Peyer's patch (tissue), 4 donors: ENCODE results near the gene CNTNAP2.

ENCODE experiments used
- POLR2A ChIP-seq, 2 donors: fragments of 450-650 bp; IDR thresholded peaks; one replicate each; pipeline ENCODE4 v1.5.1; 2017; ENCODE audit warnings: antibody characterized with exemption in 2 of 2, mild to moderate bottlenecking in 2 of 2, moderate library complexity in 2 of 2
- TF ChIP-seq, protein P1 (sequence below), 6 experiments: fragments of 450-650 bp in 4 of 6; fragments of 200-600 bp in 2 of 6; sonication (generic) in 1 of 6; IDR thresholded peaks; one replicate each; pipeline ENCODE4 v1.5.1; 2017 to 2019; ENCODE audit warnings: antibody characterized with exemption in 6 of 6, mild to moderate bottlenecking in 3 of 6, moderate library complexity in 1 of 6

DNA sequence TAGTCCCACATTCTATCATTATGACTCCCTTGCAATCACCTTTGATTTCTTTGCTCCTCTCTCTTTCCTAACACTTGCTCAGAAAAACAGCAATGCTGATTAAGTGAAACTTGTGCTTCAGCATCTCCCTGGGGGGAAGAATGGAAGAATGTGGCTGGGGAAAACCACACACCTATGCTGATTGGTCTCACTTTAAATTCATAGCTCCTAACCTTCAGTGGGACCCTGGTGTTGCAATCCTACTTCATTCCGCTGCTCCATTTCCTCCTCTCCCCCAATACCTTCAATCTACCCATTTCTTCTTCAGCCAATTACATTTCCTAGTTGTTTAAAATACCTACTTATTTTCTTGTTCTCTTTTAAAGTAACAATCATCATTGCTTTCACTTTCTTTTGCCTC, 1307.3 kb downstream of the CNTNAP2 start:
- TF ChIP-seq, protein P1, sequence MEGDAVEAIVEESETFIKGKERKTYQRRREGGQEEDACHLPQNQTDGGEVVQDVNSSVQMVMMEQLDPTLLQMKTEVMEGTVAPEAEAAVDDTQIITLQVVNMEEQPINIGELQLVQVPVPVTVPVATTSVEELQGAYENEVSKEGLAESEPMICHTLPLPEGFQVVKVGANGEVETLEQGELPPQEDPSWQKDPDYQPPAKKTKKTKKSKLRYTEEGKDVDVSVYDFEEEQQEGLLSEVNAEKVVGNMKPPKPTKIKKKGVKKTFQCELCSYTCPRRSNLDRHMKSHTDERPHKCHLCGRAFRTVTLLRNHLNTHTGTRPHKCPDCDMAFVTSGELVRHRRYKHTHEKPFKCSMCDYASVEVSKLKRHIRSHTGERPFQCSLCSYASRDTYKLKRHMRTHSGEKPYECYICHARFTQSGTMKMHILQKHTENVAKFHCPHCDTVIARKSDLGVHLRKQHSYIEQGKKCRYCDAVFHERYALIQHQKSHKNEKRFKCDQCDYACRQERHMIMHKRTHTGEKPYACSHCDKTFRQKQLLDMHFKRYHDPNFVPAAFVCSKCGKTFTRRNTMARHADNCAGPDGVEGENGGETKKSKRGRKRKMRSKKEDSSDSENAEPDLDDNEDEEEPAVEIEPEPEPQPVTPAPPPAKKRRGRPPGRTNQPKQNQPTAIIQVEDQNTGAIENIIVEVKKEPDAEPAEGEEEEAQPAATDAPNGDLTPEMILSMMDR (IDR thresholded peaks at IDR 0.05), result no peak
- no peak for TF ChIP-seq POLR2A (IDR thresholded peaks at IDR 0.05)
